GM12878 (cell line): ENCODE results near the gene NOC2L. TPM values are rescaled to one million over a fixed set of nuclear protein-coding genes. Genes with fewer than 3 reads are reported as not detected.

Experiments
- ATAC-seq: fragments of 200-7000 bp; cut with Tn5 transposase; 3 replicates; pipeline ENCODE4 v1.9.1; 2020; ENCODE audit warnings: mild to moderate bottlenecking, moderate library complexity
- BruUV-seq: library from RNA; stranded (reverse); fragments of 400-500 nt; replicated peaks from 2 replicates; lab custom pipeline; 2021; lab: Mats Ljungman, UMichigan
- CTCF ChIA-PET: fragments of 300-600 bp; sonication (Branson Sonifier 250); formaldehyde crosslinking; extraction: SDS; loops from one replicate; lab custom pipeline; 2021; ENCODE audit warnings: inconsistent platforms; lab: Yijun Ruan, JAX
- POLR2A ChIA-PET: fragments of 350-600 bp; formaldehyde crosslinking; extraction: SDS; loops from one replicate; lab custom pipeline; 2021; ENCODE audit warnings: inconsistent platforms; lab: Charles Lee
- RAD21 ChIA-PET: fragments of 300-600 bp; sonication (Branson Sonifier 250); formaldehyde crosslinking; loops from one replicate; lab custom pipeline; 2023; ENCODE audit warnings: antibody characterized with exemption; ENCODE audit not compliant: unreplicated experiment; lab: Charles Lee
- SMC1A ChIA-PET: fragments of 300-600 bp; sonication (Branson Sonifier 250); formaldehyde crosslinking; loops from one replicate; lab custom pipeline; 2023; ENCODE audit not compliant: unreplicated experiment, uncharacterized antibody; lab: Charles Lee
- DNase-seq: peaks from one replicate; pipeline ENCODE4 v3.0.0-alpha.2; 2011; ENCODE audit warnings: low read depth, low spot score
- FAIRE-seq: peaks from 3 replicates; lab custom pipeline; 2011; peaks lifted over from hg19 to GRCh38; lab: Jason Lieb, UNC
- H2AFZ ChIP-seq: 2 replicates; pipeline ENCODE4 v1.6.0; 2011; ENCODE audit warnings: low read depth, low read length, control low read depth; ENCODE audit not compliant: control insufficient read depth
- H3K27ac ChIP-seq: 2 replicates; pipeline ENCODE4 v1.5.1; 2011; ENCODE audit warnings: control low read depth; ENCODE audit not compliant: control insufficient read depth, insufficient read depth
- H3K27me3 ChIP-seq, 2 experiments: replicated peaks in 1 of 2; 2 replicates each; pipeline versions ENCODE4 v1.6.0 to v1.6.1; 2011; ENCODE audit warnings: low read length in 1 of 2; ENCODE audit not compliant: control insufficient read depth in 2 of 2, insufficient read depth in 2 of 2
- H3K36me3 ChIP-seq, 2 experiments: 2 replicates each; pipeline ENCODE4 v1.5.1; 2011; ENCODE audit warnings: low read length in 1 of 2; ENCODE audit not compliant: control insufficient read depth in 2 of 2, insufficient read depth in 2 of 2
- H3K4me1 ChIP-seq: 2 replicates; pipeline ENCODE4 v1.6.1; 2011; ENCODE audit warnings: mild to moderate bottlenecking, low read length, moderate library complexity, mixed read lengths; ENCODE audit not compliant: control insufficient read depth, insufficient read depth
- H3K4me2 ChIP-seq: 2 replicates; pipeline ENCODE4 v1.6.0; 2011; ENCODE audit warnings: control low read depth; ENCODE audit not compliant: control insufficient read depth, insufficient read depth
- H3K4me3 ChIP-seq: fragments of 200-600 bp; sonication (generic); 2 replicates; pipeline ENCODE4 v1.5.1; 2016
- H3K79me2 ChIP-seq: 2 replicates; pipeline ENCODE4 v1.6.0; 2011; ENCODE audit warnings: low read length; ENCODE audit not compliant: control insufficient read depth, insufficient read depth
- H3K9ac ChIP-seq: 2 replicates; pipeline ENCODE4 v1.8.0; 2011; ENCODE audit warnings: low read length, control low read depth, mixed read lengths; ENCODE audit not compliant: control insufficient read depth, insufficient read depth
- H3K9me3 ChIP-seq: replicated peaks from 3 replicates; pipeline ENCODE4 v1.5.1; 2011; ENCODE audit warnings: mild to moderate bottlenecking, low read length; ENCODE audit not compliant: control insufficient read depth, insufficient read depth
- H4K20me1 ChIP-seq: 2 replicates; pipeline ENCODE4 v1.6.0; 2011; ENCODE audit not compliant: control insufficient read depth, insufficient read depth
- BRCA1 ChIP-seq: IDR thresholded peaks from 2 replicates; pipeline ENCODE4 v1.6.1; 2011; ENCODE audit warnings: low read depth, low read length, improper control_type of control experiment
- CBFB ChIP-seq: IDR thresholded peaks from 2 replicates; pipeline ENCODE4 v1.6.1; 2016; ENCODE audit warnings: antibody characterized with exemption, low read depth
- CBX3 ChIP-seq: fragments of 200-600 bp; sonication (generic); IDR thresholded peaks from 2 replicates; pipeline ENCODE4 v1.6.1; 2016; ENCODE audit warnings: low read depth, borderline replicate concordance
- CBX5 ChIP-seq: sonication (generic); IDR thresholded peaks from 2 replicates; pipeline ENCODE4 v1.6.1; 2016; ENCODE audit warnings: low read depth, moderate library complexity, mild to moderate bottlenecking, inconsistent platforms
- CHD4 ChIP-seq: fragments of 200-600 bp; sonication (generic); IDR thresholded peaks from 2 replicates; pipeline ENCODE4 v1.6.1; 2016; ENCODE audit warnings: mild to moderate bottlenecking
- EED ChIP-seq: sonication (generic); IDR thresholded peaks from 2 replicates; pipeline ENCODE4 v1.6.1; 2016; ENCODE audit warnings: antibody characterized with exemption, low read depth
- FOS ChIP-seq: IDR thresholded peaks from 3 replicates; pipeline ENCODE4 v1.6.1; 2011; ENCODE audit warnings: borderline replicate concordance; ENCODE audit not compliant: insufficient read length; ENCODE audit errors: extremely low read depth
- HDAC2 ChIP-seq: fragments of 200-600 bp; sonication (generic); IDR thresholded peaks from 2 replicates; pipeline ENCODE4 v1.6.1; 2017
- IRF4 ChIP-seq: IDR thresholded peaks from 2 replicates; pipeline ENCODE4 v1.6.1; 2011; ENCODE audit warnings: low read depth, low read length
- MYB ChIP-seq: fragments of 150-350 bp; IDR thresholded peaks from 2 replicates; pipeline ENCODE4 v1.6.1; 2014; ENCODE audit warnings: mild to moderate bottlenecking, low read depth, low read length, borderline replicate concordance
- RFX5 ChIP-seq: IDR thresholded peaks from 2 replicates; pipeline ENCODE4 v1.6.1; 2011; ENCODE audit warnings: low read depth, low read length, improper control_type of control experiment
- SIN3A ChIP-seq: IDR thresholded peaks from 2 replicates; pipeline ENCODE4 v1.6.1; 2012; ENCODE audit warnings: low read depth, low read length, improper control_type of control experiment
- SPI1 ChIP-seq: IDR thresholded peaks from 2 replicates; pipeline ENCODE4 v1.6.1; 2011; ENCODE audit warnings: low read depth, mild to moderate bottlenecking, low read length, moderate library complexity, borderline replicate concordance; ENCODE audit not compliant: insufficient read depth
- STAT3 ChIP-seq: IDR thresholded peaks from 2 replicates; pipeline ENCODE4 v1.6.1; 2011; ENCODE audit warnings: low read depth, low read length, improper control_type of control experiment
- SUPT20H ChIP-seq: IDR thresholded peaks from 2 replicates; pipeline ENCODE4 v1.6.1; 2011; ENCODE audit warnings: low read depth, mild to moderate bottlenecking, low read length, moderate library complexity, borderline replicate concordance; ENCODE audit not compliant: control insufficient read depth
- SUZ12 ChIP-seq: fragments of 200-600 bp; sonication (generic); IDR thresholded peaks from one replicate; pipeline ENCODE4 v1.6.1; 2018; ENCODE audit warnings: antibody characterized with exemption, mild to moderate bottlenecking; ENCODE audit not compliant: unreplicated experiment
- TCF12 ChIP-seq: IDR thresholded peaks from 2 replicates; pipeline ENCODE4 v1.6.1; 2011; ENCODE audit warnings: low read depth, mild to moderate bottlenecking, low read length
- WGBS: methylation state at CpG from one replicate; pipeline ENCODE4 v1.1.6; 2016; ENCODE audit warnings: low lambda C conversion rate; ENCODE audit not compliant: insufficient replicate concordance, insufficient coverage; ENCODE audit errors: missing lambda C conversion rate; 5-methylcytosine and 5-hydroxymethylcytosine counted together
- in situ Hi-C: fragments of 300-500 bp; cut with MboI; formaldehyde crosslinking; loops from 9 replicates; pipeline ENCODE4 v1.14.3; 2018; ENCODE audit warnings: mixed read lengths
- intact Hi-C: fragments of 100-400 bp; cut with micrococcal nuclease; formaldehyde crosslinking; loops from one replicate; pipeline ENCODE4 v1.14.2; 2022; ENCODE audit not compliant: unreplicated experiment
- polyA plus RNA-seq, 11 experiments: library from polyadenylated mRNA; depleted of rRNA in 4 of 11; unstranded in 6 of 11; stranded (reverse) in 5 of 11; fragments of >200 nt; fragmentation: Nextera tagmentation in 4 of 11; fragmentation: Illumina TruSeq in 1 of 11; extraction: Ambion mirVana in 4 of 11; extraction: Trizol in 1 of 11; gene quantifications; 1 replicate in 1 of 11; 2 replicates in 10 of 11; pipeline versions ENCODE4 v1.2.1 to v1.2.3, GENCODE V29; 2011 to 2016; ENCODE audit warnings: inconsistent platforms in 2 of 11, missing spikeins in 2 of 11, low read depth in 1 of 11
- total RNA-seq, 4 experiments: library from RNA; depleted of rRNA in 3 of 4; stranded (reverse); fragments of >200 nt in 3 of 4; fragmentation: Illumina TruSeq in 1 of 4; extraction: Trizol in 1 of 4; gene quantifications; 2 replicates each; pipeline versions ENCODE4 v1.2.1 to v1.2.3, GENCODE V29; 2013 to 2021
- TF ChIP-seq, protein P1 (sequence below): fragments of 450-650 bp; IDR thresholded peaks from 2 replicates; pipeline ENCODE4 v1.6.1; 2017; ENCODE audit warnings: low read depth, mild to moderate bottlenecking, moderate library complexity
- TF ChIP-seq, protein P2 (sequence below): fragments of 450-650 bp; IDR thresholded peaks from 2 replicates; pipeline ENCODE4 v1.6.1; 2016; ENCODE audit warnings: mild to moderate bottlenecking
- TF ChIP-seq, protein P3 (sequence below): IDR thresholded peaks from 2 replicates; pipeline ENCODE4 v1.6.1; 2011; ENCODE audit warnings: mild to moderate bottlenecking, low read depth, low read length, moderate library complexity; ENCODE audit not compliant: insufficient replicate concordance

NOC2L gene
- total and polyA plus RNA-seq, 10 of the 15 experiments (the other 5 are each of a cell fraction or from before 2014, with no cell fraction given), result 1.3 to 171 (median 64.3) TPM

DNA sequence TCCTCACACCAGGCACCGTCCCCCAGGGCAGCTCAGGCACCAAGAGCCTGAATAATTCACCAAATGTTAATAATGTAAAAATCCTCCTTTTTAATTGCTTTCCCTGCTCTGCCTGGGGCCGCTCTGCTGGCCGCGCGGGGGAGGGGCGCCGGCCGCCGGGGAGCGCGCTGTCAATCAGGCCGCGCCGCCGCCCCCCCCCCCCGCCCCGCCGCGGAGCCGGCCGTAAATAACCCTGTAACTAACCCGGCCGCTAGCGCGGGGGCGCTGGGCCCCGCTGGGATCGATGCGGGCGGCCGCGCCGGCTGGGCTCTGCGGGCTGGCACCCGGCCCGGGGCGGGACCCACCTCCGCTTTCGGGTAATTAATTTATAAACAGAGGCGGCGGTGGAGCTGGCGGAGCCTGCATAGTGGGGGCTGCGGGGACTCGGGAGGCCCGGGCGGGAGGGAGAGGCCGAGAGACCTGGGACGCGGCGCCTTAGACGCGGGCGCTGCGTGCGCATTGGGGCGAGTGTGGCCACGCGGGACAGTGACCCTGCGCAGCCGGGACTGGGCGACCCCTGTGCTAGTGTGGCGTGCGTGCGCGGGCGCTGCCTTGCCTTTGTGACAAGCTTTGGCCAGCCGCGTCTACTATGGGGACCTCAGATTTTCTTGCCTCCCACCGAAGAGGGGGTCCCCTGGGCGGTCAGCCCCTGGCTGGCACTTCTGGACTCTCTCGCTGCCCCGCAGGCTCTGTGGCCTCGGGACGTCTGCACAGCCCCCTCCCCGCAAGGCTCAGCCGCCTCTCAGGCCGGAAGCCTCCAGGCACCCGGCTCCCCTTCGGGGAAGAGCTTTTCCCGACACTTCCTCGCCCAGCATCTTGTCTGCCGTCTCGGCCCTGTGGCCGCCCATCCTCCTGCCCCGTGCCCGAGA lies 18.7 kb downstream of the NOC2L start:
- Histone ChIP-seq H2AFZ (no peak overlapping the region), H3K4me3 (peak overlapping the region; percentile 22; the same call in 1 of the 2 replicates), H3K9me3 (no peaks in the 10 kb centered on the region), H3K36me3 (peaks cover 0 to 1% of the 10 kb centered on the region in 2 experiments; a peak in 1 of 4 replicates), H3K79me2 (no peaks in the 10 kb centered on the region), H3K4me2 (peak overlapping the region; percentile 11), H3K27me3 (peaks cover 6 to 8% of the 10 kb centered on the region in 2 experiments), H3K27ac (no peak overlapping the region), H3K4me1 (peaks cover 7% of the 10 kb centered on the region; the same call in 1 of the 2 replicates), H4K20me1 (no peaks in the 10 kb centered on the region), H3K9ac (no peak overlapping the region)
- peak; percentile 33 for ATAC-seq
- ChIA-PET RAD21 (interaction anchor here (1.0 to 4.1 kb wide), 2 partner anchors 26 to 35 kb away, joined by 4 to 20 read pairs; partner anchors contain the start of gene PLEKHN1), CTCF (interaction anchor here (0.6 to 1.6 kb wide), 4 partner anchors 18 to 76 kb away, joined by 3 to 5 read pairs (median 4); partner anchors contain the start of gene NOC2L), POLR2A (no interaction called here), SMC1A (interaction anchor here (0.9 kb wide), 1 partner anchor 35 kb away, joined by 3 read pairs; no protein-coding TSS in a partner anchor)
- BruUV-seq, result no TSS peak
- no peak for DNase-seq
- 2% methylated on average over 74 of the region's 86 CpGs for WGBS
- no peak for FAIRE-seq
- in situ Hi-C loops, result no loop called here
- intact Hi-C loops, result loop anchor here (5.0 kb wide), 1 partner anchor 33 kb away; no protein-coding TSS in a partner anchor
- TF ChIP-seq STAT3, result no peak
- no peak for TF ChIP-seq TCF12
- TF ChIP-seq SPI1, result no peak
- TF ChIP-seq CBFB, result no peak
- TF ChIP-seq SIN3A, result no peak
- TF ChIP-seq SUPT20H, result no peak
- TF ChIP-seq, protein P1, sequence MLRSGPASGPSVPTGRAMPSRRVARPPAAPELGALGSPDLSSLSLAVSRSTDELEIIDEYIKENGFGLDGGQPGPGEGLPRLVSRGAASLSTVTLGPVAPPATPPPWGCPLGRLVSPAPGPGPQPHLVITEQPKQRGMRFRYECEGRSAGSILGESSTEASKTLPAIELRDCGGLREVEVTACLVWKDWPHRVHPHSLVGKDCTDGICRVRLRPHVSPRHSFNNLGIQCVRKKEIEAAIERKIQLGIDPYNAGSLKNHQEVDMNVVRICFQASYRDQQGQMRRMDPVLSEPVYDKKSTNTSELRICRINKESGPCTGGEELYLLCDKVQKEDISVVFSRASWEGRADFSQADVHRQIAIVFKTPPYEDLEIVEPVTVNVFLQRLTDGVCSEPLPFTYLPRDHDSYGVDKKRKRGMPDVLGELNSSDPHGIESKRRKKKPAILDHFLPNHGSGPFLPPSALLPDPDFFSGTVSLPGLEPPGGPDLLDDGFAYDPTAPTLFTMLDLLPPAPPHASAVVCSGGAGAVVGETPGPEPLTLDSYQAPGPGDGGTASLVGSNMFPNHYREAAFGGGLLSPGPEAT, result no peak
- no peak for TF ChIP-seq MYB
- TF ChIP-seq IRF4, result no peak
- no peak for TF ChIP-seq EED
- no peak for TF ChIP-seq CBX5
- TF ChIP-seq, protein P2, sequence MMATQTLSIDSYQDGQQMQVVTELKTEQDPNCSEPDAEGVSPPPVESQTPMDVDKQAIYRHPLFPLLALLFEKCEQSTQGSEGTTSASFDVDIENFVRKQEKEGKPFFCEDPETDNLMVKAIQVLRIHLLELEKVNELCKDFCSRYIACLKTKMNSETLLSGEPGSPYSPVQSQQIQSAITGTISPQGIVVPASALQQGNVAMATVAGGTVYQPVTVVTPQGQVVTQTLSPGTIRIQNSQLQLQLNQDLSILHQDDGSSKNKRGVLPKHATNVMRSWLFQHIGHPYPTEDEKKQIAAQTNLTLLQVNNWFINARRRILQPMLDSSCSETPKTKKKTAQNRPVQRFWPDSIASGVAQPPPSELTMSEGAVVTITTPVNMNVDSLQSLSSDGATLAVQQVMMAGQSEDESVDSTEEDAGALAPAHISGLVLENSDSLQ, result peak; percentile 47
- TF ChIP-seq FOS, result no peak
- TF ChIP-seq, protein P3, sequence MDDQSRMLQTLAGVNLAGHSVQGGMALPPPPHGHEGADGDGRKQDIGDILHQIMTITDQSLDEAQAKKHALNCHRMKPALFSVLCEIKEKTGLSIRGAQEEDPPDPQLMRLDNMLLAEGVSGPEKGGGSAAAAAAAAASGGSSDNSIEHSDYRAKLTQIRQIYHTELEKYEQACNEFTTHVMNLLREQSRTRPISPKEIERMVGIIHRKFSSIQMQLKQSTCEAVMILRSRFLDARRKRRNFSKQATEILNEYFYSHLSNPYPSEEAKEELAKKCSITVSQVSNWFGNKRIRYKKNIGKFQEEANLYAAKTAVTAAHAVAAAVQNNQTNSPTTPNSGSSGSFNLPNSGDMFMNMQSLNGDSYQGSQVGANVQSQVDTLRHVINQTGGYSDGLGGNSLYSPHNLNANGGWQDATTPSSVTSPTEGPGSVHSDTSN, result peak; percentile 36
- no peak for TF ChIP-seq BRCA1
- TF ChIP-seq CHD4, result no peak
- TF ChIP-seq SUZ12, result peak; percentile 99
- TF ChIP-seq CBX3, result no peak
- no peak for TF ChIP-seq RFX5
- no peak for TF ChIP-seq HDAC2
